Brain pericyte (primary cell): ENCODE measurements around the gene CNFN.

Experiments used
- DNase-seq: peaks from one replicate; pipeline ENCODE4 v3.0.0-alpha.2; 2012; ENCODE audit warnings: low read depth, low spot score

The CNFN gene

GRCh38 chr19:42409477-42409876 lies 19.4 kb upstream of the CNFN start:
- DNase-seq = no peak

DNA sequence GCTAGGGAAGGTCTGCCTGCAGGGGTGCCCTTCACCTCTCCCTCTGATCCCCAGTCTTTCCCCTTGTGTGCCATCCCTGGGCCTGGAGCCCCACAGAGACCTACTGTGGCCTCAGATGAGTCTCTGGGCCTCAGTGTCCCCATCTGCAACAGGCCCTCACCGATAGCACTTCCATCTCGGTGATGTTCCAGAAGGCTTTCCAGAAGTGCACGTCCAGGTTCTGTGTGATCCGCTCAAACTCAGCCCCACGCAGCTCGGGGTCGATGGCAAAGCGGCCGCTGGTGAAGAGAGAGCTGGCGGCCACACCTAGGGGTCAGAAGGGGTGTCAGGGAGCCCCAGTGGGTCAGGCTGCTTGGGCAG lies 17.7 kb upstream of the CNFN start:
- no peak for DNase-seq

DNA sequence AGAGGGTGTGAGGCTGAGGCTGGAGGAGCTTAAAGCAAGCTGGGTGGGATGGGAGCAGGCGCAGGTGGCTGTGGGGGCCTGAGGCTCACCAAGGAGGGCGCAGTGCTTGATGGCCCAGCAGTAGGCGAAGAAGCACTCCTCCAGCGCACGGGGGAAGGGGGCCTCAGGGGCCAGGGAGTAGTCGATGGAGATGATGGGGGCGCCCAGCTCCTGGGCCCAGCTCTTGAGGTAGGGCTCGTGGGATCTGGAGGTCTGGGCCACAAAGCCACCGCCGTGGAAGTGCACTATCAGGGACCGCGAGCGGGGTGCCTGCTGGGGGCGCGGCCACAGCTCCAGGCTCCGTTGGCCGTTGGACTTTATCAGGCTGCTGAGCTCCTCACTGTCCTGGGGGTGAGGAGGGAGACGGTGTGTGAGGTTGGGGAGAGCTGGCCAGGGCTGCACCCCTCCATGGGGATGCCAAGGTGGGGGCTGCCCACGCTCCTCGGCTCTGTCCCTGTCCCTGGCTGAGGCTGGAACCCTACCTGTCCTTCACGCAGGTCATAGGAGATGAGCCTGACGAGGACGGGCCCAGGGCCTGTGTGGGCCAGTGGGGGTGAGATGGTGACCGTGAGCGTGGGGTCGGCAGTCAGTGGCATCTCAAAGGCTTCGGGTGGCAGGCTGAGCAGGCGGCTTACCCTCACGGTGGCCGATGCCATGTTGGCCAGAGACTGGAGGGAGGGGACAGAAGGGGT lies 17.2 kb upstream of the CNFN start:
- DNase-seq = no peak

- no peak for DNase-seq
Observed at GRCh38 chr19:42406111-42406510, 16.0 kb upstream of the CNFN start.

GRCh38 chr19:42403586-42403985 lies 13.5 kb upstream of the CNFN start:
- no peak for DNase-seq

GRCh38 chr19:42402376-42403116 lies 12.4 kb upstream of the CNFN start:
- DNase-seq = no peak

DNA sequence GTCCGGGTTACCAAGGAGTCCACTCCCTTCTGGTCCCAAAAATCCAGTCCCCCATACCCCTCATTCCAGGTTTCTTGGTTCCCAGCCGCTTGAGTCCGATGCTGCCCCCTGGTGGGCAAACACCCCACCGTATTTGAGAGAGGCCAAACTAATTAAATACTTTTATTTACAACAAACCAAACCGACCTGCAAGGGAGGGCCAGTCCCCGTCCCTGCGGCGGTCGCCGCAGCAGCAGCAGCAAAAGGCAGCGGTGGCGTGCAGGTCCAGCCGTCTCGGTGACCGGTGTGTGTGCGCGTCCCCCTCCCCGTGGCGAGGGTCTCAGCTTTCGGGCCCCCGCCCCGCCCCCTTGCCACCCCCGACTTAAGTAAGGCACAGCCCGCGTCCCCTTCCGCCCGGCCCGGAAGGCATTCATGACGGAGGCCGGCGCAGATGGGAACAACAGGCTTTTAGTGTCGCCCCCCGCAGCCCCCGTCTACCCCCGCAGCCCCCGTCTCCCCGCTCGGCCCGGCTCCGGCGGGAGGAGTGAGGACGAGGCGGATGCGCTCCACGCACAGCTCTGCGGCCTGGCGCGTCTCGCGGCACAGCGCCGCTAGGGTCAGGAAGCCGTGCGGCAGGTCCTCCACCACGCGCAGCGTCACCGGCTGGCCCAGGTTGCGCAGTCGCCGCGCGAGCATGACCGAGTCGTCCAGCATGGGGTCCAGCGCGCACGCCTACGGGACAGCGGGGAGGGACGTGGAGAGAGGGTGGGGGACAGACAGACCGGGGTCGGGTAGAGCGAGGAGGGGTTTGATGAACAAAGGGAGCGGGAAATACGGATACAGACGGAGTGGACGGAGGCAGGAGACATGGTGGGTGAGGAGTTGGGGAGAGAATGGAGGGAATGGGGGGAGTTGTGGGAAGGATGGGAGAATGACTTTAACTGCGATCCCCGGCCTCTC lies 11.5 kb upstream of the CNFN start:
- DNase-seq = no peak

- no peak for DNase-seq
Observed at GRCh38 chr19:42400404-42400803, 10.3 kb upstream of the CNFN start.

DNA sequence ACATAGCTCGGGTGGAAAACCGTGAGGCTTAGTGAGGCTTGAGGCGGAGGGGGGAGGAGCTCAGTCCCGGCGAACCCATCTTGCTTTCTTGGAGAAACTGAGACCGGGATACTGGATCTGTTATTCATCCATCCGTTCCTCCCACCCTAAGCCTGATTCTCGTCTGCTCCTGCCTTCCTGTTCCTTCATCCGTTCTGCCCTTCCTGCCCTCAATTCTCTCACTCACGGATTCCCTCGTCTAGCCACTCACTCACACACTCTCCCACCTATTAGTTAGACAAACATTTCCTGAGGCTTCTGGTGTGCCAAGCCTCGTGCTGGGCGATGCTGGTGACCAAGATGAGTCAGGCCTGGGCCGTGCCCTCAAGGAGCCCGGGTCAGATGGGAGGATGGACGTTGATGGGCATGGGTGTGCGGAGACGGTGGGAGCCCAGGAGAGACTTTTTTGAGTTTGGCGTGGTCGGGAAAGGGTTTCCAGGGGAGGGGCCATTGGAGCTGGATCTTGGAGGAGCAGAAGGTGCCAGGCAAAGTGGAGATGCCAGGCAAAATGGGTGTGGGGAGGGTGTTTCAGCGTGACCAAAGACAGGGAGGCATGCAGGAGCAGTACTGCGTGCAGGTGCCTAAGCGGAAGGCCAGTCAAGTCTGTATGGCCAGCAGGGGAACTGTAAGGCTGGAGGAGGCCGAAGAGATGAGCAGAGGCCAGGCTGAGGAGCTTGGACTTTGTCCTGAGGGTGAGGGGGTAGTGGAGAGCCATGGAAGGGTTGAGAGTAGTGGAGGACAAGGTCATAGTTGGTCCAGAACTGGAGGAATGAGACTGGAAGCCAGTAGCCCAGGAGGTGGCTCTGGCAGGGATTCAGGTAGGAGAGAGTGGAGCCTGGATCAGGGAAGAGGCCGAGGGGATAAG lies 7.4 kb upstream of the CNFN start:
- DNase-seq = no peak

DNA sequence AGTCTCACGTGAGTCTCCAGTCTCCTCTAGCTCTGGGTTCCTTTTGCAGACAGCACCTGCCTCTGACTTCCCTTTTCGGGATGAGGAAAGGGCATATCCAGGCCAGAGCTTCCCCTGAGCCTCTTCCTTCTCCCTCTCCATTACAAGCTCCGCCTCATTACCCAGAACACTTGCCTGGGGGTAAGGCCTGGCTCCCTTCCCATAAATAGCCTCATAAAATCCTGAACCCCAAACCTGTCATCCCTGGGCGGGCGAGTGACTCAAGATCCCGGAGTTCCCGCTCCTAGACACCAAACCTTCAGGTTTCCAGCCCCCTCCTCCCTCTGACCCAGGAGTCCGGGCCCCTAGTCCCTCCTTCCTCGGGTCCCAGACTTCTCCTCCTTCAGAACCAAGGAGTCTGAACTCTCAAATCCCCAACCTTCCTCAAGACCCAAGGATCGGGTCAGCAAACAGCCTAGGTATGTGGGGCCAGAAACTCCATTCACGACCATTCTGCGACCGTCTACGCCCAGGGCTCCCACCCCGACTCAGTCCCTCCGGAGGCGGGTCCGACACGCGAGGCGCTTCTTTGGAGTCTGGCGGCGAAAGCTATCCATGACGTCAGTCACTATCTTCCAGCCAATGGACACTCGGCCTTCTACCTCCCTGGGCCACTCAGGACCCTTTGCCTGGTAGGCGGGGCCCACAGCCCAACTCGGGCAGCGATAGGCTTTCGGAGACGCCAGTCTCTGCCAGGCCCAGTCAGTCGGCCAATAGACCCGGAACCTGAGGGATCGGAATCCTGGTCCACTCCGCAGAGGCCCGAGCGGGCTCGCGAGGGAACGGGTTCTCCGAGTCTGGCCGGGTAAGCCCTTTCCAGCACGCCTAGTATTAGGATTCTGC lies 6.5 kb upstream of the CNFN start:
- peak; percentile 97 for DNase-seq

- DNase-seq = no peak
Observed at GRCh38 chr19:42394751-42395150, 4.7 kb upstream of the CNFN start.

GRCh38 chr19:42392165-42392564 lies 2.1 kb upstream of the CNFN start:
- no peak for DNase-seq

DNA sequence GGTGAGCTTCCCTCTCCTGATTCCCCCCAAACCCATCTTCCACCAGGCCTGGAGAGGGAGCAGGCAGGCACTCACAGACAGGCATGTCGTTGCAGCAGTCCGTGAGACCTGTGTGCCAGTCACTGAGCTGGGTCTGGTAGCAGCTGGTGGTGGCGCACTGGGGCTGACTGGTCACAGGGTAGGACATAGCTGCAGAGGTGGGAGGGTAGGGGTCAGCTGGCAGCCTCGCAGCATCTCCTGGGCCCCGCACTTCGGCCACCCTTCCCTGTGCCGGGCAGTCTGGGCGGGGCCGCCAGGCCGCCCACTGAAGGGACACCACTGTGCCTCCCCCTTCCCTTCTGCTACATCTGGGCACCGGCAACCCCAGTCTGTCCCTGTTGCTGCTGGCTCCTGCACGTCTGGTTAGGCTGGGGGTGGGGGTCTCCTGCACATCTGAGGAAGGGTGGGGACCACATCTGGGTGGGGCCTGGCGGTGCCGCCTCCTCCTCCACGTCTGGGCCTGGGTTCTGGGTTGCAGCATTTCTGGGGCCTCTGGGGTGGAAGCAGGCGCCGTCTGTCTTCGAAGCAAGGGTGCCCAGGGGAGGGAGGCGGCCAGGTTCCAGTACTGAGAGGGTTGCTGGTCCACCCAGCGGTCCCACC lies 1.1 kb downstream of the CNFN start:
- no peak for DNase-seq

- DNase-seq = no peak
Observed at GRCh38 chr19:42386974-42387707, 3.0 kb downstream of the CNFN start.

- DNase-seq = no peak
Observed at GRCh38 chr19:42380155-42380554, 9.9 kb downstream of the CNFN start.

DNA sequence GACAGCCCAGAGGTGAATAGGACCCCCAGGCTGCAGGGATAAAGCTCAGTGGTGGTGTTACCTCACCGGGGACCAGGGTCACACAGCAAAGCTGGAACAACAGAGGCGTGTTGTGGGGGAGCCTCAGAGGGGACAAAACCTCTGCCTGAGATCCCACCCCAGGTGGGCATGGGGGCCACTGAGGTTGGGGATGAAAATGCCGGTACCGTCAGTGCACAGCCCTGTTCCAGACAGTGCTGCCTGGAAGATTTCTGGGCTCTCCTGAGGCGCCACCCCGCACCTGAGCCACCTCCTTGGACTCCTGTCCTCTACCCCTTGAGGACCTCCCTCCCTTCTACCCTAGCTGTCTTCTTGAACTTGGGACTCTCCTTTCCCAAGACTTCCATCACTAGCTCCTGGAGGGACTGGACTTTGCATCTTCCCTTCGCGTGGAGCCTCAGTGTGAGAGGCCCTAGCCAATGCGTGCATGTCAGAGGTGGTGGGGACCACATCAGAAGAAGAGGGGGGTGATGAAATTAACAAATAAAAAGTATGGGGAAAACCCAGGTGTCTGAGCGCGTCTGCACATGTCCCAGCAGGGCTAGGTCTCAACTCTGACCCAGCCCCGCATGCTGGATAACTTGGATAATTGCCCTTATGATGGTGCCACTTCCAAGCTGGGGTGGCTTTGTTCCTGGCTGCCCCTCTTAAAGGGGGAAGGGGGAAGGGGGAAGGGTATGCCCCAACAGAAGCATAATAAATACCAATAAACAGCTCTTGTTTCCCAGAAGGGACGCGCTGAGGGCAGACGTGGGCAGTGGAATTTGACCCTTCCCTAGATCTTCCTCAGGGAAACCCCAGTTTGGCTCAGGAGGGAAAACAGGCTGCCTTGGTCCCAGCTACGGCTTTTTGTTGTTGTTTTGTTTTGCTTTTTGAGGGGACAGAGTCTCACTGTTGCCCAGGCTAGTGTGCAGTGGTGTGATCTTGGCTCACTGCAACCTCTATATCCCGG lies 11.6 kb downstream of the CNFN start:
- no peak for DNase-seq

DNA sequence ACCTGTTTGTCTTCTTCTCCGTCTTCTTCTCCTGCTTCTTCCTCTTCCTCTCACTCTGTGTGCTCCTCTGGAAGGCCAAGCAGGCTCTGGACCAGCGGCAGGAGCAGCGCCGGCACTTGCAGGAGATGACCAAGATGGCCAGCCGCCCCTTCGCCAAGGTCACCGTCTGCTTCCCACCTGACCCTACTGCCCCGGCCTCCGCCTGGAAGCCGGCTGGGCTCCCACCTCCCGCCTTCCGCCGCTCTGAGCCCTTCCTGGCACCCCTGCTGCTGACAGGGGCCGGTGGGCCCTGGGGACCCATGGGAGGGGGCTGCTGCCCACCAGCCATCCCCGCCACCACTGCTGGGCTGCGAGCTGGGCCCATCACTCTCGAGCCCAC lies 13.9 kb downstream of the CNFN start:
- no peak for DNase-seq
